ENCODE measurements around the gene GPR132. TPM values are rescaled to one million over a fixed set of nuclear protein-coding genes. Genes with fewer than 3 reads are reported as not detected.
A peak's percentile ranks its signal among the peaks of the same experiment; 100 is the strongest.

Gene GPR132
- total RNA-seq, 3 donors from 2014 or later (not counting 1 experiment from before 2014, with no cell fraction given): 18.2 to 30.3 (median 26.7) TPM

- peaks cover 38% of the 10 kb centered on the region for H3K4me1 ChIP-seq (ENCODE audit: control insufficient read depth, insufficient read depth, low read length)
- H3K4me3 Mint-ChIP-seq: no peak overlapping the region
- no peaks in the 10 kb centered on the region for H3K9me3 ChIP-seq (ENCODE audit: control insufficient read depth, insufficient read depth, low read length)
- peak overlapping the region; percentile 36 to 52 for H3K27ac Mint-ChIP-seq
- intact Hi-C loops (cut with micrococcal nuclease): no loop called here
- no peaks in the 10 kb centered on the region for H3K27me3 Mint-ChIP-seq (ENCODE audit: low read depth in 2 of 2)
- H3K36me3 Mint-ChIP-seq: no peaks in the 10 kb centered on the region
- no peak for ATAC-seq
- H3K4me1 Mint-ChIP-seq: peaks cover 25% of the 10 kb centered on the region in 2 donors
- no peaks in the 10 kb centered on the region for H3K36me3 ChIP-seq (ENCODE audit: control insufficient read depth, insufficient read depth, low read length)
- H3K27ac ChIP-seq (ENCODE audit: low read length): peak overlapping the region; percentile 21
- no peak for DNase-seq
- TF ChIP-seq CTCF (IDR thresholded peaks at IDR 0.05): no peak
- no peak overlapping the region for H3K4me3 ChIP-seq (ENCODE audit: low read length)
- no peaks in the 10 kb centered on the region for H3K27me3 ChIP-seq (ENCODE audit: control insufficient read depth, insufficient read depth, low read length)
- 94% methylated on average over 3 of the region's 4 CpGs for WGBS (ENCODE audit: insufficient coverage)
- H3K9me3 Mint-ChIP-seq: no peaks in the 10 kb centered on the region
These were observed 41.3 kb downstream of the GPR132 start for GRCh38 chr14:105023791-105024480.

- peak overlapping the region in 1 of 2 donors; percentile 52 for H3K27ac Mint-ChIP-seq
- Histone ChIP-seq H3K4me1 (ENCODE audit: control insufficient read depth, insufficient read depth, low read length) (peaks cover 44% of the 10 kb centered on the region), H3K27me3 (ENCODE audit: control insufficient read depth, insufficient read depth, low read length) (no peaks in the 10 kb centered on the region), H3K36me3 (ENCODE audit: control insufficient read depth, insufficient read depth, low read length) (no peaks in the 10 kb centered on the region), H3K27ac (ENCODE audit: low read length) (no peak overlapping the region), H3K4me3 (ENCODE audit: low read length) (no peak overlapping the region), H3K9me3 (ENCODE audit: control insufficient read depth, insufficient read depth, low read length) (no peaks in the 10 kb centered on the region)
- no peak for TF ChIP-seq CTCF (IDR thresholded peaks at IDR 0.05)
- intact Hi-C loops (cut with micrococcal nuclease): no loop called here
- peaks cover 25 to 28% of the 10 kb centered on the region in 2 donors for H3K4me1 Mint-ChIP-seq
- 90% methylated on average over 11 of the region's 11 CpGs for WGBS (ENCODE audit: insufficient coverage)
- no peaks in the 10 kb centered on the region for H3K9me3 Mint-ChIP-seq
- H3K36me3 Mint-ChIP-seq: no peaks in the 10 kb centered on the region
- H3K27me3 Mint-ChIP-seq (ENCODE audit: low read depth in 2 of 2): no peaks in the 10 kb centered on the region
- DNase-seq (no peak), ATAC-seq (no peak)
- no peak overlapping the region for H3K4me3 Mint-ChIP-seq
These were observed 42.1 kb downstream of the GPR132 start for GRCh38 chr14:105023144-105023543.

GRCh38 chr14:105022276-105022670 lies 43.0 kb downstream of the GPR132 start:
- Mint-ChIP-seq H3K9me3 (no peaks in the 10 kb centered on the region), H3K36me3 (no peaks in the 10 kb centered on the region), H3K4me1 (peaks cover 25 to 28% of the 10 kb centered on the region in 2 donors), H3K4me3 (peak overlapping the region; percentile 81), H3K27ac (peak overlapping the region; percentile 85 to 87), H3K27me3 (ENCODE audit: low read depth in 2 of 2) (no peaks in the 10 kb centered on the region)
- H3K27me3 ChIP-seq (ENCODE audit: control insufficient read depth, insufficient read depth, low read length): no peaks in the 10 kb centered on the region
- H3K27ac ChIP-seq (ENCODE audit: low read length): no peak overlapping the region
- no peaks in the 10 kb centered on the region for H3K36me3 ChIP-seq (ENCODE audit: control insufficient read depth, insufficient read depth, low read length)
- peaks cover 44% of the 10 kb centered on the region for H3K4me1 ChIP-seq (ENCODE audit: control insufficient read depth, insufficient read depth, low read length)
- H3K4me3 ChIP-seq (ENCODE audit: low read length): no peak overlapping the region
- 80% methylated on average over 2 of the region's 2 CpGs for WGBS (ENCODE audit: insufficient coverage)
- no peak for TF ChIP-seq CTCF (IDR thresholded peaks at IDR 0.05)
- intact Hi-C loops (cut with micrococcal nuclease): no loop called here
- ATAC-seq: no peak
- DNase-seq: no peak
- H3K9me3 ChIP-seq (ENCODE audit: control insufficient read depth, insufficient read depth, low read length): no peaks in the 10 kb centered on the region
